ENCODE results near the gene IDH3G. TPM values are rescaled to one million over a fixed set of nuclear protein-coding genes. Genes with fewer than 3 reads are reported as not detected.

IDH3G gene
- total and polyA plus RNA-seq, 2 donors (not counting 3 experiments of a cell fraction or from before 2014, with no cell fraction given), result 57.7 to 116 TPM

- H3K79me2 ChIP-seq (ENCODE audit: control insufficient read depth, insufficient read depth, low read length), result no peaks in the 10 kb centered on the region
- H3K4me1 ChIP-seq (ENCODE audit: control insufficient read depth, extremely low read depth, insufficient read depth, low read length), result peaks cover 20% of the 10 kb centered on the region
- FAIRE-seq (no peak), DNase-seq (ENCODE audit: low read depth, low spot score) (no peak)
- H3K9me3 ChIP-seq (replicated peaks; ENCODE audit: control insufficient read depth, insufficient read depth, low read length), result no peaks in the 10 kb centered on the region
- no peaks in the 10 kb centered on the region for H3K27me3 ChIP-seq (ENCODE audit: control insufficient read depth in 2 of 2, insufficient read depth in 2 of 2, low read length in 2 of 2)
- TF ChIP-seq POLR2AphosphoS5 (IDR thresholded peaks at IDR 0.05; ENCODE audit: insufficient read depth, low read depth, low read length) (no peak), POLR2A (IDR thresholded peaks at IDR 0.05; ENCODE audit: low read depth, low read length) (no peak), JUN (IDR thresholded peaks at IDR 0.05; ENCODE audit: borderline replicate concordance, insufficient read depth, insufficient read length, low read depth) (no peak), EZH2 (IDR thresholded peaks at IDR 0.05; ENCODE audit: borderline replicate concordance, low read depth, low read length, severe bottlenecking) (no peak), FOS (IDR thresholded peaks at IDR 0.05; ENCODE audit: borderline replicate concordance, insufficient read depth, low read length) (no peak), MAX (IDR thresholded peaks at IDR 0.05; ENCODE audit: insufficient read depth, insufficient read length) (no peak)
- no peak overlapping the region for H3K4me3 ChIP-seq (replicated peaks in 1 of 3; ENCODE audit: insufficient read depth in 1 of 3, low read depth in 1 of 3, low read length in 3 of 3)
- BruUV-seq (replicated peaks), result no TSS peak
- no peak overlapping the region for H3K27ac ChIP-seq (ENCODE audit: insufficient read depth, low read depth, low read length)
- no peak overlapping the region for H2AFZ ChIP-seq (ENCODE audit: low read depth, low read length)
- intact Hi-C loops (cut with micrococcal nuclease) (loop anchor here (10.0 kb wide), 1 partner anchor 283 kb away; no protein-coding TSS in a partner anchor), dilution Hi-C loops (cut with MboI; ENCODE audit: extremely low pct_ligation_motif_present, low sequenced_read_pairs) (no loop called here)
- H3K36me3 ChIP-seq (ENCODE audit: control insufficient read depth in 2 of 2, extremely low read depth in 1 of 2, insufficient read depth in 2 of 2, low read length in 2 of 2), result no peaks in the 10 kb centered on the region
- H3K9me1 ChIP-seq (replicated peaks; ENCODE audit: control insufficient read depth, extremely low read depth, insufficient read depth, low read length), result no peaks in the 10 kb centered on the region
- no peaks in the 10 kb centered on the region for H4K20me1 ChIP-seq (replicated peaks; ENCODE audit: control insufficient read depth, extremely low read depth, insufficient read depth, low read length)
- no peak overlapping the region for H3K9ac ChIP-seq (replicated peaks; ENCODE audit: extremely low read depth, insufficient read depth, low read length)
- CTCF ChIA-PET, result no interaction called here
- POLR2A ChIA-PET, result no interaction called here
- H3K4me2 ChIP-seq (ENCODE audit: insufficient read depth, low read length), result no peak overlapping the region
These were observed 32.3 kb downstream of the IDH3G start for GRCh38 chrX:153761863-153762262.

GRCh38 chrX:153755136-153755535 lies 39.0 kb downstream of the IDH3G start:
- FAIRE-seq (no peak), DNase-seq (ENCODE audit: low read depth, low spot score) (no peak)
- H2AFZ ChIP-seq (ENCODE audit: low read depth, low read length), result no peak overlapping the region
- H3K9me3 ChIP-seq (replicated peaks; ENCODE audit: control insufficient read depth, insufficient read depth, low read length), result no peaks in the 10 kb centered on the region
- no peak for TF ChIP-seq GATA2 (IDR thresholded peaks at IDR 0.05; ENCODE audit: insufficient read depth, insufficient read length, low read depth, low read length)
- no peak for TF ChIP-seq MYC (IDR thresholded peaks at IDR 0.05; ENCODE audit: low read depth, low read length)
- no peak for TF ChIP-seq POLR2AphosphoS5 (IDR thresholded peaks at IDR 0.05; ENCODE audit: insufficient read depth, low read depth, low read length)
- TF ChIP-seq POLR2A (IDR thresholded peaks at IDR 0.05; ENCODE audit: low read depth, low read length), result no peak
- TF ChIP-seq EZH2 (IDR thresholded peaks at IDR 0.05; ENCODE audit: borderline replicate concordance, low read depth, low read length, severe bottlenecking), result no peak
- no TSS peak for BruUV-seq (replicated peaks)
- no peaks in the 10 kb centered on the region for H3K9me1 ChIP-seq (replicated peaks; ENCODE audit: control insufficient read depth, extremely low read depth, insufficient read depth, low read length)
- H3K4me3 ChIP-seq (replicated peaks in 1 of 3; ENCODE audit: insufficient read depth in 1 of 3, low read depth in 1 of 3, low read length in 3 of 3), result no peak overlapping the region
- H3K27me3 ChIP-seq (ENCODE audit: control insufficient read depth in 2 of 2, insufficient read depth in 2 of 2, low read length in 2 of 2), result no peaks in the 10 kb centered on the region
- CTCF ChIA-PET, result interaction anchor here (0.9 kb wide), 1 partner anchor 8 kb away, joined by 4 read pairs; no protein-coding TSS in a partner anchor
- H3K27ac ChIP-seq (ENCODE audit: insufficient read depth, low read depth, low read length), result no peak overlapping the region
- no peaks in the 10 kb centered on the region for H3K79me2 ChIP-seq (ENCODE audit: control insufficient read depth, insufficient read depth, low read length)
- no peaks in the 10 kb centered on the region for H3K36me3 ChIP-seq (ENCODE audit: control insufficient read depth in 2 of 2, extremely low read depth in 1 of 2, insufficient read depth in 2 of 2, low read length in 2 of 2)
- POLR2A ChIA-PET, result no interaction called here
- dilution Hi-C loops (cut with MboI; ENCODE audit: extremely low pct_ligation_motif_present, low sequenced_read_pairs) (no loop called here), intact Hi-C loops (cut with micrococcal nuclease) (no loop called here)
- no peak overlapping the region for H3K4me2 ChIP-seq (ENCODE audit: insufficient read depth, low read length)
- H3K9ac ChIP-seq (replicated peaks; ENCODE audit: extremely low read depth, insufficient read depth, low read length), result no peak overlapping the region
- H3K4me1 ChIP-seq (ENCODE audit: control insufficient read depth, extremely low read depth, insufficient read depth, low read length), result no peaks in the 10 kb centered on the region
- H4K20me1 ChIP-seq (replicated peaks; ENCODE audit: control insufficient read depth, extremely low read depth, insufficient read depth, low read length), result no peaks in the 10 kb centered on the region

All from endothelial cell of umbilical vein (primary cell).